ENCODE results near the gene DNAJB1. TPM values are rescaled to one million over a fixed set of nuclear protein-coding genes. Genes with fewer than 3 reads are reported as not detected.

DNAJB1 gene
- total RNA-seq, 1 experiment from 2014 or later: 71.6 TPM

DNA sequence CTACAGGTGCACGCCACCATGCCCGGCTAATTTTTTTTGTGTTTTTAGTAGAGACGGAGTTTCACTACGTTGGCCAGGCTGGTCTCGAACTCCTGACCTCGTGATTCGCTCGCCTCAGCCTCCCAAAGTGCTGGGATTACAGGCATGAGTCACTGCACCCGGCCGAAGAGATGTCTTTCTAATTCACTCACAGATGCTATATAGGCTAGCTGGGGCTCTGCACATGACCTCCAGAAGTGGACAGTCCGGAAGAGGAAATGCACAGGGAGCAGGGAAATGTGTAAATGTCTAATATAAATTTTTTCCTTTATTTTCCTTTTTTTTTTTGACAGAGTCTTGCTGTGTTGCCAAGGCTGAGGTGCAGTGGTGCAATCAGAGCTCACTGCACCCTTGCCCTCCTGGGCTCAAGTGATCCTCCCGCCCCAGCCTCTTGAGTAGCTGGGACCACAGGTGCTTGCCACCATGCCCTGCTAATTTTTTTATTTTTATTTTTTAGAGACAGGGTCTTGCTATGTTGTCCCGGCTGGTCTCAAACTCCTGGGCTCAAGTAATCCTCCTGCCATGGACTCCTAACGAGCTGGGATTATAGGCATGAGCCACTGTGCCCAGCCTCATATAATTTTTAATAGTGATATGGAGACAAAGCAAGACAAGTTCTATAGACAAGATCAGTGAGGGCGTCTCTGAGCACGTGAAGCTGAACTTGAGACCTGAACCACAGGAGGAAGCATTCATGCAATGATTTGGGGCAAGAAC, 30.6 kb downstream of the DNAJB1 start:
- Mint-ChIP-seq H3K4me3 (ENCODE audit: unreplicated experiment) (no peak overlapping the region), H3K27ac (ENCODE audit: low read depth, unreplicated experiment) (no peak overlapping the region), H3K27me3 (ENCODE audit: insufficient read depth, unreplicated experiment) (no peaks in the 10 kb centered on the region), H3K36me3 (ENCODE audit: insufficient read depth, unreplicated experiment) (peaks cover 86% of the 10 kb centered on the region), H3K4me1 (ENCODE audit: insufficient read depth, unreplicated experiment) (peaks cover 1% of the 10 kb centered on the region), H3K9me3 (ENCODE audit: unreplicated experiment) (no peaks in the 10 kb centered on the region)
- DNase-seq (ENCODE audit: unreplicated experiment): no peak
- intact Hi-C loops (cut with micrococcal nuclease): no loop called here
- TF ChIP-seq CTCF (IDR thresholded peaks at IDR 0.05; ENCODE audit: unreplicated experiment): no peak
- POLR2A ChIA-PET: no interaction called here
- BruUV-seq (replicated peaks): no TSS peak
- CTCF ChIA-PET: interaction anchor here (0.8 to 1.7 kb wide), 2 partner anchors 7 to 55 kb away, joined by 3 read pairs; partner anchors contain the start of gene PKN1

DNA sequence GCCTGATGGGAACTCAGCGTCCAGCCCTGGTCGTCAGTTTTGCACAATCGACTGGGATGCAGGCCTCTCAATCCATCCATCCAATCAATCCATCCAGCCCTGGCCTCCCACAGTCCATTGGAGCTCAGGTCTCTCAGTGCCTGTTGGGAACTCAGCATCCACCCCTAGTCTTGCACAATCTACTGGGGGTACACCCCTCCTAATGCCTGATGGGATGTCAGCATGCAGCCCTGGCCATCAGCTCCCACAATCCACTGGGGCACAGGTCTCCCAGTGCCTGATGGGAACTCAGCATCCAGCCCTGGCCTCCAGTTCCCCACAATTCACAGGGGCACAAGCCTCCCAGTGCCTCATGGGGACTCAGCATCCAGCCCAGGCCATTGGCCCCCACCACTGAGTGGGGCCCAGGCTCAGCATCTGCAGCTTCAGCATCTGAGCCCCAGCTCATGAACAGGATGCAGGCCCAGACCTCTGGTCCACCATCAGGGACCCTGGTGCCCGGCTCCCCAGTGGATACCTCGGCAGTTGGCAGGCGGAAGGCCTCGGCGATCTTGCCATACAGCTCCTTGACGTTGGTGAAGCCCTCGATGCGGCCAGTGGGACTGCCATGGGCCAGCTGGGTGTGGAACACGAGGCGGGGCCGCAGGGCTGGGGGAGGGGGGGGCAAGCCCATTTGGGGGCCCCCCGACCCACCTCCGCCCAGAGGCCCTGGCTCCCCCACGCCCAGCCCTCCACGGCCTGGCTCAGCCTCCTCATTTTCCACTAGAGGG, 35.8 kb downstream of the DNAJB1 start:
- H3K27me3 Mint-ChIP-seq (ENCODE audit: insufficient read depth, unreplicated experiment): no peaks in the 10 kb centered on the region
- intact Hi-C loops (cut with micrococcal nuclease): no loop called here

GRCh38 chr19:14480700-14481079, 37.5 kb downstream of the DNAJB1 start:
- no peak for TF ChIP-seq CTCF (IDR thresholded peaks at IDR 0.05; ENCODE audit: unreplicated experiment)
- BruUV-seq (replicated peaks): no TSS peak
- no peak for DNase-seq (ENCODE audit: unreplicated experiment)
- ChIA-PET CTCF (interaction anchor here (0.5 to 7.2 kb wide), 13 partner anchors 9 to 349 kb away, joined by 3 to 50 read pairs (median 4); partner anchors contain the start of gene ASF1B), POLR2A (interaction anchor here (0.7 to 1.1 kb wide), 2 partner anchors 15 to 16 kb away, joined by 3 read pairs; no protein-coding TSS in a partner anchor)
- Mint-ChIP-seq H3K9me3 (ENCODE audit: unreplicated experiment) (no peaks in the 10 kb centered on the region), H3K4me3 (ENCODE audit: unreplicated experiment) (no peak overlapping the region), H3K27ac (ENCODE audit: low read depth, unreplicated experiment) (no peak overlapping the region), H3K27me3 (ENCODE audit: insufficient read depth, unreplicated experiment) (no peaks in the 10 kb centered on the region), H3K4me1 (ENCODE audit: insufficient read depth, unreplicated experiment) (peaks cover 14% of the 10 kb centered on the region), H3K36me3 (ENCODE audit: insufficient read depth, unreplicated experiment) (peaks cover 61% of the 10 kb centered on the region)
- intact Hi-C loops (cut with micrococcal nuclease): no loop called here

More for the DNA sequence above, 35.8 kb downstream of the DNAJB1 start:
- ChIA-PET POLR2A (interaction anchor here (0.7 to 1.2 kb wide), 2 partner anchors 24 to 36 kb away, joined by 3 read pairs; partner anchors contain the start of gene DNAJB1), CTCF (interaction anchor here (0.5 to 7.2 kb wide), 6 partner anchors 10 to 117 kb away, joined by 3 to 50 read pairs (median 8); no protein-coding TSS in a partner anchor)
- no peak for DNase-seq (ENCODE audit: unreplicated experiment)
- H3K4me1 Mint-ChIP-seq (ENCODE audit: insufficient read depth, unreplicated experiment): no peaks in the 10 kb centered on the region
- peaks cover 70% of the 10 kb centered on the region for H3K36me3 Mint-ChIP-seq (ENCODE audit: insufficient read depth, unreplicated experiment)
- BruUV-seq (replicated peaks): no TSS peak
- H3K4me3 Mint-ChIP-seq (ENCODE audit: unreplicated experiment): no peak overlapping the region
- no peak for TF ChIP-seq CTCF (IDR thresholded peaks at IDR 0.05; ENCODE audit: unreplicated experiment)
- H3K27ac Mint-ChIP-seq (ENCODE audit: low read depth, unreplicated experiment): no peak overlapping the region
- no peaks in the 10 kb centered on the region for H3K9me3 Mint-ChIP-seq (ENCODE audit: unreplicated experiment)
